Endothelial cell (in vitro differentiated cells): Measurements from ENCODE around the gene CWC25. TPM values are rescaled to one million over a fixed set of nuclear protein-coding genes. Genes with fewer than 3 reads are reported as not detected.
"Not testable (repeated sequence)": the region's sequence is repeated elsewhere in the genome, so short reads cannot be mapped to it uniquely, and the experiment has no call there.

Source experiments
- DNase-seq: peaks from one replicate; pipeline ENCODE4 v3.0.0; 2021; ENCODE audit warnings: low spot score
- H3K27ac Mint-ChIP-seq: one replicate; pipeline ENCODE4 v1.8.0; 2021; ENCODE audit warnings: mixed read lengths, inconsistent platforms; ENCODE audit not compliant: unreplicated experiment
- H3K27me3 Mint-ChIP-seq: one replicate; pipeline ENCODE4 v1.8.0; 2021; ENCODE audit warnings: mild to moderate bottlenecking, moderate library complexity, mixed read lengths, inconsistent platforms; ENCODE audit not compliant: unreplicated experiment
- H3K36me3 Mint-ChIP-seq: one replicate; pipeline ENCODE4 v1.8.0; 2021; ENCODE audit warnings: mild to moderate bottlenecking, low read depth, mixed read lengths, inconsistent platforms; ENCODE audit not compliant: unreplicated experiment
- H3K4me1 Mint-ChIP-seq: one replicate; pipeline ENCODE4 v1.8.0; 2021; ENCODE audit warnings: mild to moderate bottlenecking, mixed read lengths, inconsistent platforms; ENCODE audit not compliant: unreplicated experiment
- H3K4me3 Mint-ChIP-seq: one replicate; pipeline ENCODE4 v1.8.0; 2021; ENCODE audit warnings: mild to moderate bottlenecking, mixed read lengths, inconsistent platforms; ENCODE audit not compliant: unreplicated experiment
- H3K9me3 Mint-ChIP-seq: one replicate; pipeline ENCODE4 v1.8.0; 2021; ENCODE audit warnings: mixed read lengths, inconsistent platforms; ENCODE audit not compliant: unreplicated experiment
- total RNA-seq: library from RNA; stranded (reverse); fragmentation: NEBNext Ultra II Directional; extraction: Animal tissue kit (Norgen Biotek cat#: 25700); gene quantifications from one replicate; pipeline ENCODE4 v1.2.1, GENCODE V29; 2021; ENCODE audit not compliant: unreplicated experiment
- TF ChIP-seq, protein P1 (sequence below): fragments of 200-600 bp; sonication (generic); IDR thresholded peaks from one replicate; pipeline ENCODE4 v1.5.0; 2021; ENCODE audit warnings: antibody characterized with exemption; ENCODE audit not compliant: unreplicated experiment

The CWC25 gene
- total RNA-seq, 1 donor from 2014 or later = 18.1 TPM

DNA sequence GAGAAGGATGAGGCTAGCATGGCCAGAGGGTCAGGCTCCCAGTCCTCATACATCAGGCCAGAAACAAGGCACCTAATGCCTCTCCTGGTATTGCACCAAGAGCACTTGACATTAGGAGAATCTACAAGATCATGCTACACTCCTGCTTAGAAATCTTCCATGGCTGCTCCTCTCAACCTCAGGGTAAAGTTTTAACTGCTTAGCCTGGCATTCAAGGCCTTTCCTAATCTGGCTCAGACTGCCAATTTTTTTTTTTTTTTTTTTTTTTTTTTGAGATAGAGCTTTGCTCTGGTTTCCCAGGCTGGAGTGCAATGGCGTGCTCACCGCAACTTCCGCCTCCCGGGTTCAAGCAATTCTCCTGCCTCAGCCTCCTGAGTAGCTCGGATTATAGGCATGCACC is 34.0 kb downstream of the CWC25 start:
- H3K27ac Mint-ChIP-seq = peak overlapping the region; percentile 93
- no peak overlapping the region for H3K4me3 Mint-ChIP-seq
- TF ChIP-seq, protein P1, sequence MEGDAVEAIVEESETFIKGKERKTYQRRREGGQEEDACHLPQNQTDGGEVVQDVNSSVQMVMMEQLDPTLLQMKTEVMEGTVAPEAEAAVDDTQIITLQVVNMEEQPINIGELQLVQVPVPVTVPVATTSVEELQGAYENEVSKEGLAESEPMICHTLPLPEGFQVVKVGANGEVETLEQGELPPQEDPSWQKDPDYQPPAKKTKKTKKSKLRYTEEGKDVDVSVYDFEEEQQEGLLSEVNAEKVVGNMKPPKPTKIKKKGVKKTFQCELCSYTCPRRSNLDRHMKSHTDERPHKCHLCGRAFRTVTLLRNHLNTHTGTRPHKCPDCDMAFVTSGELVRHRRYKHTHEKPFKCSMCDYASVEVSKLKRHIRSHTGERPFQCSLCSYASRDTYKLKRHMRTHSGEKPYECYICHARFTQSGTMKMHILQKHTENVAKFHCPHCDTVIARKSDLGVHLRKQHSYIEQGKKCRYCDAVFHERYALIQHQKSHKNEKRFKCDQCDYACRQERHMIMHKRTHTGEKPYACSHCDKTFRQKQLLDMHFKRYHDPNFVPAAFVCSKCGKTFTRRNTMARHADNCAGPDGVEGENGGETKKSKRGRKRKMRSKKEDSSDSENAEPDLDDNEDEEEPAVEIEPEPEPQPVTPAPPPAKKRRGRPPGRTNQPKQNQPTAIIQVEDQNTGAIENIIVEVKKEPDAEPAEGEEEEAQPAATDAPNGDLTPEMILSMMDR = no peak

DNA sequence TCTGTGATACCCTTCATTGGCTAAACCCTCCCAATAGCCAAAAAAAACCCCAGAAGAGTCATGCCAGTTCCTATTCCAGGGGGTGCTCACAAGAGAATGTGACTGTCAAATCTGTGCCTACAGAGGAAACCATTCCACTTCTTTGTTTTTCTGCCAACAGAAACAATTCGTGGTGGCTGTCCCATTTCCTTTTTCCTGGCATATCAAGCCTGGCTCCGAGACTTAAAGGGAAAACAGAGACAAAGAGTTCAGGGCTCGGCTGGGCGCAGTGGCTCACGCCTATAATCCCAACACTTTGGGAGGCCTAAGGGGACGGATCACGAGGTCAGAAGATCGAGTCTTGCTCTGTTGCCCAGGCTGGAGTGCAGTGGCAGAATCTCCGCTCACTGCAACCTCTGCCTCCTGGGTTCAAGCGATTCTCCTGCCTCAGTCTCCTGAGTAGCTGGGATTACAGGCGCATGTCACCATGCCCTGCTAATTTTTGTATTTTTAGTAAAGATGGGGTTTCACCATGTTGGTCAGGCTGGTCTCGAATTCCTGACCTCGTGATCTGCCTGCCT is 34.9 kb downstream of the CWC25 start:
- not testable (repeated sequence) for H3K9me3 Mint-ChIP-seq, H3K27me3 Mint-ChIP-seq, H3K36me3 Mint-ChIP-seq
- peak; percentile 34 for DNase-seq
- Mint-ChIP-seq H3K4me1 (peaks cover 30% of the 10 kb centered on the region), H3K27ac (peak overlapping the region; percentile 93), H3K4me3 (peak overlapping the region; percentile 71)

More for the DNA sequence above, 34.0 kb downstream of the CWC25 start:
- H3K27me3 Mint-ChIP-seq = no peaks in the 10 kb centered on the region
- peaks cover 26% of the 10 kb centered on the region for H3K4me1 Mint-ChIP-seq
- no peaks in the 10 kb centered on the region for H3K9me3 Mint-ChIP-seq
- no peak for DNase-seq
- H3K36me3 Mint-ChIP-seq = no peaks in the 10 kb centered on the region

DNA sequence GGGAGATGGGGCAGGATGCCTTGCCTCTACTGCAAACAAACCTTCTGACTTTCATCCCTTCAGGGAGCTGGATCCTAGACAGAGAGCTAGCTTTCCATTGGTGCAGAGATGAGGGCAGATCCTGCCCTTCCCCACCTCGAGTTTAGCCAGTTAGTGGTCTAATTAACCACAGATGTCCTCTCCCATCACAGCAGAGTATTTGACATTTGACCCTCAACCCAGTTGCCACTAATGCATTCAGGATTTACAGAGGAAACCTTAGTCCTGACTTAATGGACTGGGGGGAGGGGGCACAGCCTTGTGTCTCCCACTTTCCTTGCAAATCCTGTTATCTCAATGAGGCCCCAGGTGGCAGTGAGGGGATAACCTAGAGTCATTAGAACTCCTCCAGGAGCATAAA is 35.9 kb downstream of the CWC25 start:
- Mint-ChIP-seq H3K27me3 (no peaks in the 10 kb centered on the region), H3K27ac (peak overlapping the region; percentile 93), H3K36me3 (peaks cover 15% of the 10 kb centered on the region), H3K9me3 (no peaks in the 10 kb centered on the region), H3K4me1 (peaks cover 34% of the 10 kb centered on the region), H3K4me3 (peak overlapping the region; percentile 47)
- TF ChIP-seq, protein P1 = no peak
- no peak for DNase-seq

DNA sequence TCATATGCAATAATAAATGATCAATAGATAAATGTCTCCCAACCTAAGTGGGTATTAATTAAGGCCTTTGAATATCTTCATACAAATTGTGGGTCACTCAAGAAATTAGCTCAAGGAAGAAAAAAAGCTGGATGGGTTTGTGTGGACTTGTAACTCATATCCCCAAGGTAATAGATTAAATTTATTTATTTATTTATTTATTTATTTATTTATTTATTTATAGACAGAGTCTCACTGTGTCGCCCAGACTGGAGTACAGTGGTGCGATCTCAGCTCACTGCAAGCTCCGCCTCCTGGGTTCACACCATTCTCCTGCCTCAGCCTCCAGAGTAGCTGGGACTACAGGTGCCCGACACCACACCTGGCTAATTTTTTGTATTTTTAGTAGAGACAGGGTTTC is 37.1 kb downstream of the CWC25 start:
- not testable (repeated sequence) for H3K27ac Mint-ChIP-seq, H3K9me3 Mint-ChIP-seq, H3K4me3 Mint-ChIP-seq, DNase-seq, H3K27me3 Mint-ChIP-seq
- H3K36me3 Mint-ChIP-seq = peaks cover 15% of the 10 kb centered on the region
- H3K4me1 Mint-ChIP-seq = peaks cover 34% of the 10 kb centered on the region

DNA sequence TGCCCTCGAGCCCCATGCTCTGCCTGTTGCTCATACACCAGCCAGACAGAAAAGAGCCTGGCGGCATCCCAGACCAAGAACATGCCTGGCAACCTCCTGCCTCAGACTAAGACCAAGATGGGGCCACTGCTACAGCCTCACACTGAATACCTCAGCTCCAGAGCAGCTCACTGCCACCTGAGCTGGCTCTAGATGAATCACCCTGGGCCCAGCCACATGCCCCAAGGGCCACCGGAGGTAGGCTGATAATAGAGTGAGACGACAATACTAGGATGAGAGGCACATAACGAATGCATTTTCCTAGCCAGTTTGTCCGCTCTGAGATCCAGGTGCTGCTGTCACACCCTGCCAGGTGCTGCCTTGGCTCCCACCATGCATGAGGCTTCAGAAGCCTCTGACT is 38.7 kb downstream of the CWC25 start:
- H3K27me3 Mint-ChIP-seq = no peaks in the 10 kb centered on the region

DNA sequence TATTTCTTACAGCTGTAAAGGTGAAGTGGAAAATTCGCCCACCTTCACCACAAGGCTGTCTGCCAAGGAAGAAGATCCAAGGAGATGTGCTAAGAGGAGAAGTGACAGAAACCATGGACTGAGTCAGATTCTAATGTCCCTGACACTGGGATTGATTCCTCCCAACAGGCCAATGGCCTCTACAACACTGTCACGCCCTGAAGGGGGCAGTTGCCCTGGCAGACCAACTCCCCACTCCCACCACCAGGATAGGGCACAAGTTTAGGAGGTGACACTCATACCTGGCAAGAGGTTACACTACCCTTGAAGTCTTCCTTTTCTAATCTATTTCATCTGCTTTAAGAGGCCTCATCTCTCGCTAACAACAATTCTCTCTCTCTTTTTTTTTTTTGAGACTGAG is 41.9 kb downstream of the CWC25 start:
- peaks cover 4% of the 10 kb centered on the region for H3K27me3 Mint-ChIP-seq
- no peak overlapping the region for H3K27ac Mint-ChIP-seq

More for the DNA sequence above, 38.7 kb downstream of the CWC25 start:
- Mint-ChIP-seq H3K27ac (no peak overlapping the region), H3K36me3 (peaks cover 15% of the 10 kb centered on the region), H3K9me3 (no peaks in the 10 kb centered on the region), H3K4me1 (peaks cover 31% of the 10 kb centered on the region), H3K4me3 (no peak overlapping the region)
- DNase-seq = no peak
- TF ChIP-seq, protein P1 = no peak

More for the DNA sequence above, 41.9 kb downstream of the CWC25 start:
- H3K36me3 Mint-ChIP-seq = peaks cover 43% of the 10 kb centered on the region
- peaks cover 10% of the 10 kb centered on the region for H3K4me1 Mint-ChIP-seq
- TF ChIP-seq, protein P1 = no peak
- DNase-seq = no peak
- no peaks in the 10 kb centered on the region for H3K9me3 Mint-ChIP-seq
- H3K4me3 Mint-ChIP-seq = no peak overlapping the region
